GM23248 (cell line): ENCODE data around the gene RASSF5. TPM values are rescaled to one million over a fixed set of nuclear protein-coding genes. Genes with fewer than 3 reads are reported as not detected.

Experiments
- DNase-seq: peaks from one replicate; pipeline ENCODE4 v3.0.0-alpha.2; 2015
- H2AFZ ChIP-seq: fragments of 200-600 bp; sonication (generic); 2 replicates; pipeline ENCODE4 v1.6.1; 2016; ENCODE audit warnings: antibody characterized with exemption
- H3F3A ChIP-seq: fragments of 200-600 bp; sonication (generic); 2 replicates; pipeline ENCODE4 v1.6.1; 2016; ENCODE audit warnings: mild to moderate bottlenecking, antibody characterized with exemption, mixed run types; ENCODE audit not compliant: insufficient read depth
- H3K27ac ChIP-seq: fragments of 200-600 bp; sonication (generic); 2 replicates; pipeline ENCODE4 v1.5.1; 2016; ENCODE audit warnings: mild to moderate bottlenecking
- H3K27me3 ChIP-seq: fragments of 200-600 bp; sonication (generic); replicated peaks from 2 replicates; pipeline ENCODE4 v1.6.1; 2016; ENCODE audit warnings: mild to moderate bottlenecking; ENCODE audit not compliant: insufficient read depth
- H3K36me3 ChIP-seq: fragments of 200-600 bp; sonication (generic); 2 replicates; pipeline ENCODE4 v1.6.1; 2016; ENCODE audit warnings: low read depth, mild to moderate bottlenecking
- H3K4me1 ChIP-seq: fragments of 200-600 bp; sonication (generic); 2 replicates; pipeline ENCODE4 v1.6.1; 2016; ENCODE audit warnings: mild to moderate bottlenecking; ENCODE audit not compliant: insufficient read depth
- H3K4me2 ChIP-seq: fragments of 200-600 bp; sonication (generic); one replicate; pipeline ENCODE4 v1.6.1; 2016; ENCODE audit warnings: mild to moderate bottlenecking; ENCODE audit not compliant: unreplicated experiment
- H3K4me3 ChIP-seq: fragments of 200-600 bp; sonication (generic); 2 replicates; pipeline ENCODE4 v1.5.1; 2016; ENCODE audit warnings: mild to moderate bottlenecking
- H3K79me2 ChIP-seq: fragments of 200-600 bp; sonication (generic); 2 replicates; pipeline ENCODE4 v1.6.1; 2016; ENCODE audit warnings: mild to moderate bottlenecking; ENCODE audit not compliant: insufficient read depth
- H3K9ac ChIP-seq: fragments of 200-600 bp; sonication (generic); 2 replicates; pipeline ENCODE4 v1.6.1; 2016; ENCODE audit warnings: mild to moderate bottlenecking
- H3K9me2 ChIP-seq: fragments of 200-600 bp; sonication (generic); 2 replicates; pipeline ENCODE4 v1.6.1; 2016; ENCODE audit warnings: mixed run types, mild to moderate bottlenecking, moderate library complexity; ENCODE audit not compliant: insufficient read depth
- H3K9me3 ChIP-seq: fragments of 200-600 bp; sonication (generic); one replicate; pipeline ENCODE4 v1.6.1; 2017; ENCODE audit warnings: low read depth
- H4K20me1 ChIP-seq: fragments of 200-600 bp; sonication (generic); 2 replicates; pipeline ENCODE4 v1.6.0; 2016; ENCODE audit not compliant: insufficient read depth
- EZH2 ChIP-seq: fragments of 200-600 bp; sonication (generic); IDR thresholded peaks from 2 replicates; pipeline ENCODE4 v1.6.1; 2018; ENCODE audit warnings: antibody characterized with exemption, mild to moderate bottlenecking; ENCODE audit not compliant: insufficient read depth, poor library complexity, severe bottlenecking
- EZH2phosphoT487 ChIP-seq: fragments of 200-600 bp; sonication (generic); IDR thresholded peaks from 2 replicates; pipeline ENCODE4 v1.6.1; 2018; ENCODE audit warnings: antibody characterized with exemption, moderate library complexity, mild to moderate bottlenecking, low read depth; ENCODE audit not compliant: insufficient read depth
- whole genome bisulfite sequencing, 2 experiments: methylation state at CpG; one replicate each; pipeline ENCODE4 v1.1.6; 2015 to 2017; ENCODE audit warnings: low lambda C conversion rate in 2 of 2, low coverage in 1 of 2; ENCODE audit errors: missing lambda C conversion rate in 2 of 2; 5-methylcytosine and 5-hydroxymethylcytosine counted together
- in situ Hi-C: fragments of 300-500 bp; cut with MboI; formaldehyde crosslinking; loops from 2 replicates; pipeline ENCODE4 v1.15.0; 2020
- polyA plus RNA-seq: library from polyadenylated mRNA; unstranded; fragments of >200 nt; fragmentation: Nextera tagmentation; extraction: Ambion mirVana; gene quantifications from 2 replicates; pipeline ENCODE4 v1.2.1, GENCODE V29; 2016
- total RNA-seq: library from RNA; depleted of rRNA; stranded (reverse); fragments of >200 nt; shearing (Covaris generic); gene quantifications from 2 replicates; pipeline ENCODE4 v1.2.3, GENCODE V29; 2014

RASSF5 gene
- total and polyA plus RNA-seq, 2 experiments from 2014 or later, result 0.22 to 0.48 TPM

GRCh38 chr1:206524739-206525364, 17.5 kb downstream of the RASSF5 start:
- no peak for TF ChIP-seq EZH2
- no peak for TF ChIP-seq EZH2phosphoT487
- Histone ChIP-seq H3K4me2 (no peak overlapping the region), H3K9me2 (no peaks in the 10 kb centered on the region), H2AFZ (no peak overlapping the region), H3K27ac (no peak overlapping the region), H4K20me1 (no peaks in the 10 kb centered on the region), H3K27me3 (no peaks in the 10 kb centered on the region), H3K79me2 (no peaks in the 10 kb centered on the region), H3K9ac (no peak overlapping the region), H3K9me3 (no peaks in the 10 kb centered on the region), H3F3A (no peaks in the 10 kb centered on the region), H3K4me1 (no peaks in the 10 kb centered on the region), H3K36me3 (no peaks in the 10 kb centered on the region), H3K4me3 (no peak overlapping the region)
- no peak for DNase-seq
- in situ Hi-C loops, result no loop called here
- WGBS, 2 experiments, result 56 to 62% methylated on average over 5 of the region's 5 CpGs

- 70 to 79% methylated on average over 6 of the region's 6 CpGs for WGBS, 2 experiments
- in situ Hi-C loops, result no loop called here
Measured at GRCh38 chr1:206526064-206526911, 19.0 kb downstream of the RASSF5 start.

GRCh38 chr1:206529425-206529824, 22.1 kb downstream of the RASSF5 start:
- no peak overlapping the region for H3K27ac ChIP-seq
- no peak overlapping the region for H3K4me3 ChIP-seq
- H3K9me2 ChIP-seq, result no peaks in the 10 kb centered on the region
- no peak overlapping the region for H3K4me2 ChIP-seq
- H3K36me3 ChIP-seq, result no peaks in the 10 kb centered on the region
- H3F3A ChIP-seq, result no peaks in the 10 kb centered on the region
- TF ChIP-seq EZH2phosphoT487 (no peak), EZH2 (no peak)
- no peaks in the 10 kb centered on the region for H4K20me1 ChIP-seq
- no peaks in the 10 kb centered on the region for H3K9me3 ChIP-seq
- no peak overlapping the region for H3K9ac ChIP-seq
- 80 to 83% methylated on average over 7 of the region's 7 CpGs for WGBS, 2 experiments
- H3K4me1 ChIP-seq, result no peaks in the 10 kb centered on the region
- no peak for DNase-seq
- H2AFZ ChIP-seq, result no peak overlapping the region
- H3K79me2 ChIP-seq, result no peaks in the 10 kb centered on the region
- no peaks in the 10 kb centered on the region for H3K27me3 ChIP-seq
- in situ Hi-C loops, result no loop called here

More at GRCh38 chr1:206526064-206526911, 19.0 kb downstream of the RASSF5 start:
- Histone ChIP-seq H3K36me3 (no peaks in the 10 kb centered on the region), H2AFZ (no peak overlapping the region), H3K79me2 (no peaks in the 10 kb centered on the region), H4K20me1 (no peaks in the 10 kb centered on the region), H3K27me3 (no peaks in the 10 kb centered on the region), H3K27ac (no peak overlapping the region), H3K9me3 (no peaks in the 10 kb centered on the region), H3K4me1 (no peaks in the 10 kb centered on the region), H3K9ac (no peak overlapping the region), H3K4me2 (no peak overlapping the region), H3K4me3 (no peak overlapping the region), H3F3A (no peaks in the 10 kb centered on the region), H3K9me2 (no peaks in the 10 kb centered on the region)
- TF ChIP-seq EZH2 (no peak), EZH2phosphoT487 (no peak)
- no peak for DNase-seq

GRCh38 chr1:206532368-206532767, 25.0 kb downstream of the RASSF5 start:
- 92 to 94% methylated on average over 7 of the region's 7 CpGs for WGBS, 2 experiments
- H3K27ac ChIP-seq, result no peak overlapping the region
- no peaks in the 10 kb centered on the region for H3K9me3 ChIP-seq
- H3K36me3 ChIP-seq, result no peaks in the 10 kb centered on the region
- DNase-seq, result no peak
- TF ChIP-seq EZH2phosphoT487, result no peak
- no peak for TF ChIP-seq EZH2
- no peaks in the 10 kb centered on the region for H3K79me2 ChIP-seq
- no peaks in the 10 kb centered on the region for H3F3A ChIP-seq
- H3K27me3 ChIP-seq, result no peaks in the 10 kb centered on the region
- in situ Hi-C loops, result no loop called here
- H4K20me1 ChIP-seq, result no peaks in the 10 kb centered on the region
- H3K9ac ChIP-seq, result no peak overlapping the region
- no peak overlapping the region for H2AFZ ChIP-seq
- no peak overlapping the region for H3K4me2 ChIP-seq
- no peak overlapping the region for H3K4me3 ChIP-seq
- H3K9me2 ChIP-seq, result no peaks in the 10 kb centered on the region
- no peaks in the 10 kb centered on the region for H3K4me1 ChIP-seq
